ENCODE data around the gene PPP6R3. TPM values are rescaled to one million over a fixed set of nuclear protein-coding genes. Genes with fewer than 3 reads are reported as not detected.

Gene PPP6R3
- total and polyA plus RNA-seq, 2 experiments from 2014 or later: 41.9 to 118 TPM

GRCh38 chr11:68501813-68502212 is 41.3 kb downstream of the PPP6R3 start:
- no peak for TF ChIP-seq CTCF (IDR thresholded peaks at IDR 0.05; ENCODE audit: low read depth, low read length)
- DNase-seq (ENCODE audit: low read depth in 1 of 2, low spot score in 1 of 2): no peak
- no peak overlapping the region for H3K27ac ChIP-seq
- no peaks in the 10 kb centered on the region for H3K27me3 ChIP-seq
- no peak overlapping the region for H3K4me3 ChIP-seq
- H3K9me3 ChIP-seq (ENCODE audit: low read depth): no peaks in the 10 kb centered on the region
- H3K36me3 ChIP-seq: no peaks in the 10 kb centered on the region
- peaks cover 65% of the 10 kb centered on the region for H3K4me1 ChIP-seq (ENCODE audit: low read depth)

GRCh38 chr11:68503251-68503687 is 42.7 kb downstream of the PPP6R3 start:
- no peak for TF ChIP-seq CTCF (IDR thresholded peaks at IDR 0.05; ENCODE audit: low read depth, low read length)
- Histone ChIP-seq H3K4me1 (ENCODE audit: low read depth) (peaks cover 60% of the 10 kb centered on the region), H3K9me3 (ENCODE audit: low read depth) (no peaks in the 10 kb centered on the region), H3K4me3 (no peak overlapping the region), H3K36me3 (no peaks in the 10 kb centered on the region), H3K27ac (peak overlapping the region; percentile 64), H3K27me3 (no peaks in the 10 kb centered on the region)
- DNase-seq (ENCODE audit: low read depth in 1 of 2, low spot score in 1 of 2): peak in 1 of 2 donors; percentile 47

- Histone ChIP-seq H3K27ac (peak overlapping the region; percentile 64), H3K4me1 (ENCODE audit: low read depth) (peaks cover 55% of the 10 kb centered on the region), H3K36me3 (no peaks in the 10 kb centered on the region), H3K9me3 (ENCODE audit: low read depth) (no peaks in the 10 kb centered on the region), H3K4me3 (no peak overlapping the region), H3K27me3 (no peaks in the 10 kb centered on the region)
- no peak for TF ChIP-seq CTCF (IDR thresholded peaks at IDR 0.05; ENCODE audit: low read depth, low read length)
- DNase-seq (ENCODE audit: low read depth in 1 of 2, low spot score in 1 of 2): no peak
Measured at GRCh38 chr11:68503792-68504191, 43.2 kb downstream of the PPP6R3 start.

- no peak for DNase-seq (ENCODE audit: low read depth in 1 of 2, low spot score in 1 of 2)
Measured at GRCh38 chr11:68504432-68505066, 44.0 kb downstream of the PPP6R3 start.

GRCh38 chr11:68505596-68505995 is 45.0 kb downstream of the PPP6R3 start:
- H3K27me3 ChIP-seq: no peaks in the 10 kb centered on the region
- DNase-seq (ENCODE audit: low read depth in 1 of 2, low spot score in 1 of 2): peak in 1 of 2 donors; percentile 60
- peak overlapping the region; percentile 64 for H3K27ac ChIP-seq
- no peak overlapping the region for H3K4me3 ChIP-seq
- H3K4me1 ChIP-seq (ENCODE audit: low read depth): peaks cover 48% of the 10 kb centered on the region
- TF ChIP-seq CTCF (IDR thresholded peaks at IDR 0.05; ENCODE audit: low read depth, low read length): no peak
- H3K9me3 ChIP-seq (ENCODE audit: low read depth): no peaks in the 10 kb centered on the region
- no peaks in the 10 kb centered on the region for H3K36me3 ChIP-seq

More at GRCh38 chr11:68504432-68505066, 44.0 kb downstream of the PPP6R3 start:
- no peaks in the 10 kb centered on the region for H3K36me3 ChIP-seq
- peak overlapping the region; percentile 64 for H3K27ac ChIP-seq
- no peaks in the 10 kb centered on the region for H3K27me3 ChIP-seq
- TF ChIP-seq CTCF (IDR thresholded peaks at IDR 0.05; ENCODE audit: low read depth, low read length): no peak
- peaks cover 54% of the 10 kb centered on the region for H3K4me1 ChIP-seq (ENCODE audit: low read depth)
- no peak overlapping the region for H3K4me3 ChIP-seq
- H3K9me3 ChIP-seq (ENCODE audit: low read depth): no peaks in the 10 kb centered on the region

Measured in cardiac muscle cell (in vitro differentiated cells and primary cell).